GM19328 (cell line): ENCODE data around the gene PPP1R15B.

Experiments used
- ATAC-seq: cut with Tn5 transposase; IDR thresholded peaks from one replicate; pipeline ENCODE4 v1.9.1; 2021; ENCODE audit warnings: mild to moderate bottlenecking, moderate library complexity; ENCODE audit not compliant: unreplicated experiment

The PPP1R15B gene

GRCh38 chr1:204421441-204421840, 9.8 kb upstream of the PPP1R15B start:
- ATAC-seq: no peak

- ATAC-seq: no peak
Measured at GRCh38 chr1:204420039-204421004, 8.7 kb upstream of the PPP1R15B start.

- ATAC-seq: no peak
Measured at GRCh38 chr1:204419064-204419403, 7.4 kb upstream of the PPP1R15B start.

GRCh38 chr1:204418174-204419063, 6.8 kb upstream of the PPP1R15B start:
- ATAC-seq: no peak

GRCh38 chr1:204417074-204417997, 5.7 kb upstream of the PPP1R15B start:
- ATAC-seq: no peak

- ATAC-seq: no peak
Measured at GRCh38 chr1:204416589-204417073, 5.0 kb upstream of the PPP1R15B start.

GRCh38 chr1:204415351-204415750, 3.7 kb upstream of the PPP1R15B start:
- no peak for ATAC-seq

- no peak for ATAC-seq
Measured at GRCh38 chr1:204414016-204414415, 2.4 kb upstream of the PPP1R15B start.

GRCh38 chr1:204413170-204413535, 1.5 kb upstream of the PPP1R15B start:
- ATAC-seq: no peak

GRCh38 chr1:204410688-204411450, 748 bp downstream of the PPP1R15B start:
- ATAC-seq: peak; percentile 24

GRCh38 chr1:204409836-204410687, 1.6 kb downstream of the PPP1R15B start:
- no peak for ATAC-seq

GRCh38 chr1:204409123-204409522, 2.5 kb downstream of the PPP1R15B start:
- no peak for ATAC-seq

GRCh38 chr1:204408602-204409001, 3.0 kb downstream of the PPP1R15B start:
- no peak for ATAC-seq

- ATAC-seq: no peak
Measured at GRCh38 chr1:204408074-204408507, 3.5 kb downstream of the PPP1R15B start.

GRCh38 chr1:204407295-204407971, 4.2 kb downstream of the PPP1R15B start:
- ATAC-seq: no peak

- ATAC-seq: no peak
Measured at GRCh38 chr1:204406621-204407020, 5.0 kb downstream of the PPP1R15B start.

GRCh38 chr1:204405988-204406387, 5.6 kb downstream of the PPP1R15B start:
- no peak for ATAC-seq

- no peak for ATAC-seq
Measured at GRCh38 chr1:204404629-204405028, 7.0 kb downstream of the PPP1R15B start.
